Karpas-422 (cell line): ENCODE measurements around the gene PLPPR1. TPM values are rescaled to one million over a fixed set of nuclear protein-coding genes. Genes with fewer than 3 reads are reported as not detected.

ENCODE experiments used
- DNase-seq: peaks from one replicate; pipeline ENCODE4 v3.0.0-alpha.2; 2015
- H2AFZ ChIP-seq: fragments of 200-600 bp; sonication (generic); 2 replicates; pipeline ENCODE4 v1.6.1; 2014; ENCODE audit warnings: antibody characterized with exemption, low read length, mixed read lengths
- H3K27ac ChIP-seq: fragments of 200-600 bp; sonication (generic); 2 replicates; pipeline ENCODE4 v1.5.1; 2014; ENCODE audit warnings: mild to moderate bottlenecking, low read length, moderate library complexity
- H3K27me3 ChIP-seq: fragments of 200-600 bp; sonication (generic); 2 replicates; pipeline ENCODE4 v1.6.1; 2014; ENCODE audit warnings: low read length, mixed read lengths
- H3K36me3 ChIP-seq: fragments of 200-600 bp; sonication (generic); 2 replicates; pipeline ENCODE4 v1.6.1; 2014; ENCODE audit warnings: low read length, mixed read lengths; ENCODE audit not compliant: insufficient read depth
- H3K4me1 ChIP-seq: fragments of 200-600 bp; sonication (generic); 2 replicates; pipeline ENCODE4 v1.6.1; 2014; ENCODE audit warnings: mild to moderate bottlenecking, low read length, mixed read lengths
- H3K4me2 ChIP-seq: fragments of 200-600 bp; sonication (generic); 2 replicates; pipeline ENCODE4 v1.6.1; 2014; ENCODE audit warnings: low read length, low read depth, mild to moderate bottlenecking; ENCODE audit not compliant: poor library complexity, severe bottlenecking
- H3K4me3 ChIP-seq: fragments of 200-600 bp; sonication (generic); 2 replicates; pipeline ENCODE4 v1.5.1; 2014; ENCODE audit warnings: mild to moderate bottlenecking, antibody characterized with exemption, low read length, mixed read lengths
- H3K79me2 ChIP-seq: fragments of 200-600 bp; sonication (generic); 2 replicates; pipeline ENCODE4 v1.6.1; 2014; ENCODE audit warnings: mild to moderate bottlenecking, low read length, mixed read lengths
- H3K9ac ChIP-seq: fragments of 200-600 bp; sonication (generic); 2 replicates; pipeline ENCODE4 v1.6.0; 2014; ENCODE audit warnings: low read length
- H3K9me2 ChIP-seq: fragments of 200-600 bp; sonication (generic), shearing (Covaris generic); replicated peaks from 2 replicates; pipeline ENCODE4 v1.6.0; 2014; ENCODE audit warnings: mild to moderate bottlenecking, low read length, moderate library complexity; ENCODE audit not compliant: insufficient read depth
- H3K9me3 ChIP-seq: fragments of 300-700, 200-600 bp; sonication (generic); 2 replicates; pipeline ENCODE4 v1.6.1; 2014; ENCODE audit warnings: low read length, mixed read lengths
- H4K20me1 ChIP-seq: fragments of 200-600 bp; sonication (generic); 2 replicates; pipeline ENCODE4 v1.6.1; 2014; ENCODE audit warnings: mild to moderate bottlenecking, antibody characterized with exemption, low read length, low read depth; ENCODE audit not compliant: insufficient read depth
- small RNA-seq: library from RNA; depleted of rRNA; stranded (forward); fragments of <200 nt; gene quantifications from one replicate; pipeline ENCODE3, GENCODE V24; 2014
- total RNA-seq: library from RNA; depleted of rRNA; stranded (reverse); fragments of >200 nt; shearing (Covaris generic); gene quantifications from 2 replicates; pipeline ENCODE4 v1.2.3, GENCODE V29; 2014; ENCODE audit warnings: low replicate concordance

PLPPR1 gene
- total RNA-seq, 1 experiment from 2014 or later = not detected

DNA sequence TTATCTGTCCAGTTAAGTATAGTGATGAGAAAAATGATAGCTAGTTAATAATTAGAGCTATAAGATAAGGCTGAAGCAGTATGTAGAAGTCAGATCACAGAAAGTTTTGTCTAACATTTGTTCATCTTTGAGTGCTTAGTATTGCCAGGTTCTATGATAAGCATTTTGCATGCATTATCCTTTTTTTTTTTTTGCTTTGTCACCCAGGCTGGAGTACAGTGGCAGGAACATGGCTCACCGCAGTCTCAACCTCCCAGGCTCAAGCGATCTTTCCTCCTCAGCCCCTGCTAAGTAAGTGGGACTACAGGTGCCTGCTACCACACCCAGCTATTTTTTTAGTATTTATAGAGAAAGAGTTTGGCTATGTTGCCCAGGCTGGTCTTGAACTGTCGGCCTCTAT is 338.8 kb downstream of the PLPPR1 start:
- Histone ChIP-seq H3K4me3 (no peak overlapping the region), H3K79me2 (no peaks in the 10 kb centered on the region), H4K20me1 (no peaks in the 10 kb centered on the region), H2AFZ (no peak overlapping the region), H3K4me2 (no peak overlapping the region), H3K27ac (no peak overlapping the region), H3K36me3 (no peaks in the 10 kb centered on the region), H3K4me1 (peaks cover 7% of the 10 kb centered on the region), H3K27me3 (no peaks in the 10 kb centered on the region), H3K9ac (no peak overlapping the region), H3K9me2 (no peaks in the 10 kb centered on the region), H3K9me3 (no peaks in the 10 kb centered on the region)
- no peak for DNase-seq

DNA sequence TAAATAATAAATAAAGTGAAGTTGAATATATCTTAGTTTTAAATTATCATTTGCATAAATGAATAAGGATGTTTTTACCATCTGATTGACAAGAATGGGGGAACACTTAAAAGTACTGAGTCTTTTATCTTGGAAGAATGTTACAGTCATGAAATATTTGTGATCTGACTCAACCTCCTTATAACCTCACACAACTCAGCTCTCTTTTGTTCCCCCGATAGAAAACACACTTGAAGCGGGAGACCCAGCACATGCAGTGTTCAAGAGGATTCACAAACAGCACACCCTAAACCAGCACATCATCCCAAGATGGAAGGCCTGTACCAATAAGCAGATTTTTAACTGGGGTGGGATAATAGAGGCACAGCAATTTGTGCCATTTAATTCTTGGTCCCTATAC is 340.8 kb downstream of the PLPPR1 start:
- Histone ChIP-seq H3K27ac (no peak overlapping the region), H3K79me2 (no peaks in the 10 kb centered on the region), H3K9ac (no peak overlapping the region), H2AFZ (no peak overlapping the region), H4K20me1 (no peaks in the 10 kb centered on the region), H3K27me3 (no peaks in the 10 kb centered on the region), H3K4me3 (no peak overlapping the region), H3K9me3 (no peaks in the 10 kb centered on the region), H3K36me3 (no peaks in the 10 kb centered on the region), H3K9me2 (no peaks in the 10 kb centered on the region), H3K4me2 (no peak overlapping the region), H3K4me1 (peaks cover 7% of the 10 kb centered on the region)
- DNase-seq = no peak

DNA sequence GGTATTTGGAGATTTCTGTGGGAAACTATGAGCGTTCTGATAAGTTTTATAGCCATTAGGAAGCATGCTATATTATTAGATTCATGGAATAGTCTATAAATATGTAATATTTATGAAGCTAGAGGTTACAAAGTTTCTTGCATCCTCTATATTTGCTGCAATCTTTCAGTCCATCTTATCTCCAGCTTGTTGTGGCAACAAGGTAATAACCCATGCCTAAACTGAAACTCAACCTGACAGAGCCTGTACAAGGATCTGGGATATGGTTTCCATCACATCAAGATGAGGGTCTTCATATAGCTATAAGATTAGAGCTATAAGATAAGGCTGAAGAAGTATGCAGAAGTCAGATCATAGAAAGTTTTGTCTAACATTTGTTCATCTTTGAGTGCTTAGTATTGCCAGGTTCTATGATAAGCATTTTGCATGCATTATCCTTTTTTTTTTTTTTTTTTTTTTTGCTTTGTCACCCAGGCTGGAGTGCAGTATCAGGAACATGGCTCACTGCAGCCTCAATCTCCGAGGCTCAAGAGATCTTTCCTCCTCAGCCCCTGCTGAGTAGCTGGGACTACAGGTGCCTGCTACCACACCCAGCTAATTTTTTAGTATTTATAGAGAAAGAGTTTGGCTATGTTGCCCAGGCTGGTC is 341.5 kb downstream of the PLPPR1 start:
- DNase-seq = no peak
- no peaks in the 10 kb centered on the region for H3K79me2 ChIP-seq
- H3K27ac ChIP-seq = no peak overlapping the region
- H3K27me3 ChIP-seq = no peaks in the 10 kb centered on the region
- no peaks in the 10 kb centered on the region for H3K9me2 ChIP-seq
- H4K20me1 ChIP-seq = no peaks in the 10 kb centered on the region
- H3K4me2 ChIP-seq = no peak overlapping the region
- no peak overlapping the region for H3K4me3 ChIP-seq
- H2AFZ ChIP-seq = no peak overlapping the region
- H3K9ac ChIP-seq = no peak overlapping the region
- no peaks in the 10 kb centered on the region for H3K9me3 ChIP-seq
- H3K4me1 ChIP-seq = peaks cover 7% of the 10 kb centered on the region
- no peaks in the 10 kb centered on the region for H3K36me3 ChIP-seq

DNA sequence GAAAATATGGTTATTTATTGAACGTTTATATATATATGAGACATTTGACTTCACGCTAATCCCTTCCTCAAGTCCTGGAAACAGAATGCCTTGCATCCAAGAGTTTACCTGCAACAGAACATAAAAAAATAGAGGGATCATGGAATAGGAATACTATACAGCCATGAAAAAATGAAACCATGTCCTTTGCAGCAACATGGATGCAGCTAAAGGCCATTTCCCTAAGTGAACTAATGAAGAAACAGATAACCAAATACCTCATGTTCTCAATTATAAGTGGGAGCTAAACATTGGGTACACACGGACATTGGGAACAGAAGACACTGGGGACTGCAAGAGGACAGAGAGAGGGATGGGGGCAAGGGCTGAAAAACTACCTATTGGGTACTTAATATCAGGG is 343.3 kb downstream of the PLPPR1 start:
- no peak overlapping the region for H3K4me3 ChIP-seq
- no peaks in the 10 kb centered on the region for H4K20me1 ChIP-seq
- H3K4me2 ChIP-seq = no peak overlapping the region
- H2AFZ ChIP-seq = no peak overlapping the region
- H3K9me2 ChIP-seq = no peaks in the 10 kb centered on the region
- no peak for DNase-seq
- no peak overlapping the region for H3K27ac ChIP-seq
- H3K9ac ChIP-seq = no peak overlapping the region
- peaks cover 7% of the 10 kb centered on the region for H3K4me1 ChIP-seq
- H3K79me2 ChIP-seq = no peaks in the 10 kb centered on the region
- H3K27me3 ChIP-seq = no peaks in the 10 kb centered on the region
- H3K36me3 ChIP-seq = no peaks in the 10 kb centered on the region
- H3K9me3 ChIP-seq = no peaks in the 10 kb centered on the region

DNA sequence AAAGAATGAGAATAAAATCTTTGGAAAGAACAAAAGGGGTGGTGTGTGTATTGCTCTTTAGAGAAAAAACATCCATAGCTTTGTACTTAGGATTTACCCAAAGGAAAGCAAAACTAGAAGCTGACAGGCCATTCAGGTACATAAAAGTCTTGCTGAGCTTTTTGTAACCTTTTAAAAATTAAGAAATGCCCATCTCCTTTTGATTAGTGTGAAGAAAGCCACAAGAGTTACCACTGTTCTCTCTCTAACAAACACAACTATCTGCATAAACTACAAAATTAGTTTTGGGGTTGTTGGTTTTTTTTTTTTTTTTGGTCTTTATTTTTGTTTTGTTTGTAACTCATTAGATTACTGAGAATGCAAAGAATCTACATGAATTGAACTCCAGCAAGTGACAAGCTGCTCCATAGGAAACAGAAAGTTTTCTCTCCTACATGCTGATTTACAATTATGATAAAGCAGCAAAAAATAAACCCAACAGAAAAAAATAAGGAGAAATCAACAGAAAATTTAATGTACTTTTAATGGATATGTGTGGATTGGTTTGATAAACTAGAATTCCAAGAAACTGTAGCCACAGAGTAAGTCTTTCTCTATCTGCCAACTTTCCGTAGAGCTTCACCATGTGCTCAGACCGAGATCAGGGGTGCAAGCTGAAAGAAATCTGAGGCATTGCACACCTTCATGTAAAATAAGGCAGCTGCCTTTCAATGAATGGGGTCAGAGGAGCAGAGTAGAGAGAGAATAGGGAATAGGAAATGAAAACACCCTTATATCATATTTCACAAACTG is 344.0 kb downstream of the PLPPR1 start:
- Histone ChIP-seq H3K27me3 (no peaks in the 10 kb centered on the region), H3K9me2 (no peaks in the 10 kb centered on the region), H2AFZ (no peak overlapping the region), H3K36me3 (no peaks in the 10 kb centered on the region), H4K20me1 (no peaks in the 10 kb centered on the region), H3K79me2 (no peaks in the 10 kb centered on the region), H3K4me1 (peaks cover 7% of the 10 kb centered on the region), H3K9ac (no peak overlapping the region), H3K4me2 (no peak overlapping the region), H3K27ac (no peak overlapping the region), H3K9me3 (no peaks in the 10 kb centered on the region), H3K4me3 (no peak overlapping the region)
- no peak for DNase-seq

Small RNA genes lying within 50 kb of the gene (small RNA-seq; reads per million reads assigned to genes)
- not detected for gene RF00322
